Measurements from ENCODE around the gene DZIP1. TPM values are rescaled to one million over a fixed set of nuclear protein-coding genes. Genes with fewer than 3 reads are reported as not detected.

DZIP1 gene
- polyA plus RNA-seq, 2 of the 4 experiments (the other 2 are of a cell fraction) = 11.5 to 17.1 TPM

GRCh38 chr13:95552208-95552538 is 92.3 kb downstream of the DZIP1 start:
- H3K4me3 ChIP-seq = no peak overlapping the region; the same call in 2 of the 3 replicates
- 0 out of 6 replicates have a peak, but pooled peaks of 1 of the 2 experiments have one; percentile 43 for ATAC-seq

GRCh38 chr13:95547531-95548167 is 96.9 kb downstream of the DZIP1 start:
- 47% methylated on average over 6 of the region's 6 CpGs for WGBS (ENCODE audit: missing lambda C conversion rate)
- H3K9me3 ChIP-seq = no peaks in the 10 kb centered on the region
- TF ChIP-seq BHLHE40 (IDR thresholded peaks at IDR 0.05; ENCODE audit: low read depth, low read length) = no peak
- TF ChIP-seq KDM5A (IDR thresholded peaks at IDR 0.05) = no peak
- TF ChIP-seq SMC3 (IDR thresholded peaks at IDR 0.05) = no peak
- no peak for TF ChIP-seq JUN (IDR thresholded peaks at IDR 0.05)
- no peak for TF ChIP-seq EHF (CRISPR knock-in tag; IDR thresholded peaks at IDR 0.05)
- no peak for TF ChIP-seq CHD4 (IDR thresholded peaks at IDR 0.05; ENCODE audit: borderline replicate concordance)
- TF ChIP-seq MYC (IDR thresholded peaks at IDR 0.05; ENCODE audit: borderline replicate concordance, low read length) = no peak
- no peak for TF ChIP-seq HMGXB4 (CRISPR knock-in tag; IDR thresholded peaks at IDR 0.05; ENCODE audit: borderline replicate concordance)
- no peak for TF ChIP-seq ZNF302 (CRISPR knock-in tag; IDR thresholded peaks at IDR 0.05)
- TF ChIP-seq JUNB (IDR thresholded peaks at IDR 0.05) = no peak
- H3K27ac ChIP-seq = no peak overlapping the region
- ChIA-PET CTCF (interaction anchor here (1.6 to 3.5 kb wide), 2 partner anchors 10 to 17 kb away, joined by 4 to 15 read pairs; no protein-coding TSS in a partner anchor), POLR2A (no interaction called here)
- H3K4me1 ChIP-seq = peaks cover 5% of the 10 kb centered on the region; the same call in 1 of the 3 replicates
- FAIRE-seq (no peak), ATAC-seq (no peak), DNase-seq (ENCODE audit: low read depth in 1 of 2, low spot score in 1 of 2) (no peak)
- H3K4me3 ChIP-seq = no peak overlapping the region
- H3K4me2 ChIP-seq = no peak overlapping the region

More at GRCh38 chr13:95552208-95552538, 92.3 kb downstream of the DZIP1 start:
- TF ChIP-seq CBX8 (IDR thresholded peaks at IDR 0.05) (no peak), ZC3H11A (IDR thresholded peaks at IDR 0.05) (no peak), ZFP36 (IDR thresholded peaks at IDR 0.05; ENCODE audit: borderline replicate concordance, partially characterized antibody) (no peak), NR3C1 (IDR thresholded peaks at IDR 0.05) (no peak), ZSCAN20 (CRISPR knock-in tag; IDR thresholded peaks at IDR 0.05) (no peak), ATOH8 (CRISPR knock-in tag; IDR thresholded peaks at IDR 0.05; ENCODE audit: low read depth) (no peak)
- FAIRE-seq (no peak), DNase-seq (ENCODE audit: low read depth in 1 of 2, low spot score in 1 of 2) (no peak)
- ChIA-PET CTCF (interaction anchor here (1.1 kb wide), 1 partner anchor 69 kb away, joined by 3 read pairs; no protein-coding TSS in a partner anchor), POLR2A (no interaction called here)
- H3K4me1 ChIP-seq = peaks cover 3% of the 10 kb centered on the region; the same call in 1 of the 3 replicates
- WGBS (ENCODE audit: missing lambda C conversion rate) = 97% methylated on average over 6 of the region's 17 CpGs
- H3K4me2 ChIP-seq = peak overlapping the region; percentile 53
- no peak overlapping the region for H3K27ac ChIP-seq
- H3K9me3 ChIP-seq = no peaks in the 10 kb centered on the region

GRCh38 chr13:95546919-95547318 is 97.6 kb downstream of the DZIP1 start:
- no peak for ATAC-seq
- Histone ChIP-seq H3K4me2 (no peak overlapping the region), H3K9me3 (no peaks in the 10 kb centered on the region), H3K27ac (no peak overlapping the region), H3K4me1 (peaks cover 8% of the 10 kb centered on the region; the same call in 2 of the 3 replicates), H3K4me3 (no peak overlapping the region)
- whole genome bisulfite sequencing (ENCODE audit: missing lambda C conversion rate) = 39% methylated on average over 2 of the region's 3 CpGs
- ChIA-PET POLR2A (no interaction called here), CTCF (interaction anchor here (1.0 to 3.5 kb wide), 4 partner anchors 10 to 17 kb away, joined by 4 to 15 read pairs (median 4); no protein-coding TSS in a partner anchor)
- no peak for DNase-seq (ENCODE audit: low read depth in 1 of 2, low spot score in 1 of 2)
- no peak for FAIRE-seq
- no peak for TF ChIP-seq CHD4 (IDR thresholded peaks at IDR 0.05; ENCODE audit: borderline replicate concordance)
- no peak for TF ChIP-seq ZSCAN20 (CRISPR knock-in tag; IDR thresholded peaks at IDR 0.05)
- TF ChIP-seq FOSB (CRISPR knock-in tag; IDR thresholded peaks at IDR 0.05) = no peak
- no peak for TF ChIP-seq CTCF (IDR thresholded peaks at IDR 0.05)
- TF ChIP-seq ZC3H11A (IDR thresholded peaks at IDR 0.05) = no peak
- TF ChIP-seq SMC3 (IDR thresholded peaks at IDR 0.05) = no peak
- no peak for TF ChIP-seq RARB (CRISPR knock-in tag; IDR thresholded peaks at IDR 0.05)
- no peak for TF ChIP-seq JUN (IDR thresholded peaks at IDR 0.05)
- TF ChIP-seq MAX (IDR thresholded peaks at IDR 0.05) = no peak
- TF ChIP-seq POLR2AphosphoS2 (conservative IDR thresholded peaks at IDR 0.05; ENCODE audit: low read length) = no peak
- no peak for TF ChIP-seq MYC (IDR thresholded peaks at IDR 0.05; ENCODE audit: borderline replicate concordance, low read length)
- TF ChIP-seq USF2 (IDR thresholded peaks at IDR 0.05) = no peak
- TF ChIP-seq POLR2A (IDR thresholded peaks at IDR 0.05; ENCODE audit: low read length) = no peak

Measured in A549 (cell line).